Measurements from ENCODE around the gene L1CAM.

Gene L1CAM

GRCh38 chrX:153881281-153881680, 4.7 kb downstream of the L1CAM start:
- TF ChIP-seq REST (IDR thresholded peaks at IDR 0.05; ENCODE audit: insufficient read depth in 1 of 2, low read depth in 2 of 2, low read length in 2 of 2) (no peak), TAF1 (IDR thresholded peaks at IDR 0.05; ENCODE audit: borderline replicate concordance, insufficient read depth, low read length) (no peak), POLR2AphosphoS5 (IDR thresholded peaks at IDR 0.05; ENCODE audit: low read depth, low read length) (no peak), FOXP2 (optimal IDR thresholded peaks at IDR 0.05; ENCODE audit: borderline replicate concordance, extremely low read depth, extremely low read length, insufficient read depth) (no peak), SIN3A (IDR thresholded peaks at IDR 0.05; ENCODE audit: borderline replicate concordance, insufficient read depth, low read length) (no peak)

GRCh38 chrX:153880440-153880815, 5.5 kb downstream of the L1CAM start:
- no peak for TF ChIP-seq FOXP2 (optimal IDR thresholded peaks at IDR 0.05; ENCODE audit: borderline replicate concordance, extremely low read depth, extremely low read length, insufficient read depth)
- TF ChIP-seq REST (IDR thresholded peaks at IDR 0.05; ENCODE audit: insufficient read depth in 1 of 2, low read depth in 2 of 2, low read length in 2 of 2), result no peak
- TF ChIP-seq TAF1 (IDR thresholded peaks at IDR 0.05; ENCODE audit: borderline replicate concordance, insufficient read depth, low read length), result no peak
- no peak for TF ChIP-seq POLR2AphosphoS5 (IDR thresholded peaks at IDR 0.05; ENCODE audit: low read depth, low read length)
- no peak for TF ChIP-seq SIN3A (IDR thresholded peaks at IDR 0.05; ENCODE audit: borderline replicate concordance, insufficient read depth, low read length)

- TF ChIP-seq REST (IDR thresholded peaks at IDR 0.05; ENCODE audit: insufficient read depth in 1 of 2, low read depth in 2 of 2, low read length in 2 of 2) (no peak), FOXP2 (optimal IDR thresholded peaks at IDR 0.05; ENCODE audit: borderline replicate concordance, extremely low read depth, extremely low read length, insufficient read depth) (no peak), TAF1 (IDR thresholded peaks at IDR 0.05; ENCODE audit: borderline replicate concordance, insufficient read depth, low read length) (no peak), POLR2AphosphoS5 (IDR thresholded peaks at IDR 0.05; ENCODE audit: low read depth, low read length) (no peak), SIN3A (IDR thresholded peaks at IDR 0.05; ENCODE audit: borderline replicate concordance, insufficient read depth, low read length) (no peak)
These were observed 6.1 kb downstream of the L1CAM start for GRCh38 chrX:153879741-153880439.

- TF ChIP-seq SIN3A (IDR thresholded peaks at IDR 0.05; ENCODE audit: borderline replicate concordance, insufficient read depth, low read length) (no peak), TAF1 (IDR thresholded peaks at IDR 0.05; ENCODE audit: borderline replicate concordance, insufficient read depth, low read length) (no peak), FOXP2 (optimal IDR thresholded peaks at IDR 0.05; ENCODE audit: borderline replicate concordance, extremely low read depth, extremely low read length, insufficient read depth) (no peak), POLR2AphosphoS5 (IDR thresholded peaks at IDR 0.05; ENCODE audit: low read depth, low read length) (no peak), REST (IDR thresholded peaks at IDR 0.05; ENCODE audit: insufficient read depth in 1 of 2, low read depth in 2 of 2, low read length in 2 of 2) (no peak)
These were observed 6.9 kb downstream of the L1CAM start for GRCh38 chrX:153878969-153879653.
